H7 (cell line): ENCODE results near the gene PRM3. TPM values are rescaled to one million over a fixed set of nuclear protein-coding genes. Genes with fewer than 3 reads are reported as not detected.
A peak's percentile ranks its signal among the peaks of the same experiment; 100 is the strongest.

Experiments
- DNase-seq: peaks from one replicate; pipeline ENCODE4 v3.0.0; 2012
- H3K27me3 ChIP-seq: 2 replicates; pipeline ENCODE4 v1.6.0; 2011; ENCODE audit warnings: mild to moderate bottlenecking, low read length; ENCODE audit not compliant: control insufficient read depth, insufficient read depth
- H3K36me3 ChIP-seq: replicated peaks from 2 replicates; pipeline ENCODE4 v1.5.1; 2011; ENCODE audit warnings: low read length; ENCODE audit not compliant: control insufficient read depth, insufficient read depth
- H3K4me3 ChIP-seq: 2 replicates; pipeline ENCODE4 v1.5.1; 2011; ENCODE audit warnings: low read depth, mild to moderate bottlenecking, control low read depth, low read length, moderate library complexity; ENCODE audit not compliant: insufficient read depth
- total RNA-seq: library from RNA; depleted of rRNA; stranded (reverse); fragments of >200 nt; shearing (Covaris generic); gene quantifications from 2 replicates; pipeline ENCODE4 v1.2.3, GENCODE V29; 2014

PRM3 gene
- total RNA-seq, 1 experiment from 2014 or later = not detected

DNA sequence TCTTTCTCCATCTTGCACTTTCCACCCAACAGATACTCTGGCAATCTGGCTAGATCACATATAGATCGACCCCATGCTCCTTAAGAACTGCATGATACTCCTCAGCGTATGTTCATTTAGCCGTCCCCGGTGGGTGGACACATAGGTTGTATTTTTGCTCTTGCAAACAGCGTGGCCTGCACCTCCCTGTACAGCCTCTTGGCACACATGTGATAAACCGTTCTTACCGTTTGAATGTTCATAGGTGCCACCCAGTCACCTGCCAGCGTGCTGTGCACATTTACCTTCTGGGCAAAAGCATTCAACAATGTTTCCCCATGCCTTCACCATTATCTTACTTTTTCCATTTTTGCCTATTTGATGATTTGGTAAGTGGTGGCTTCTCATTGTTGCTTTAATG, 10.5 kb downstream of the PRM3 start:
- Histone ChIP-seq H3K27me3 (no peaks in the 10 kb centered on the region), H3K36me3 (no peaks in the 10 kb centered on the region), H3K4me3 (no peak overlapping the region)
- no peak for DNase-seq

DNA sequence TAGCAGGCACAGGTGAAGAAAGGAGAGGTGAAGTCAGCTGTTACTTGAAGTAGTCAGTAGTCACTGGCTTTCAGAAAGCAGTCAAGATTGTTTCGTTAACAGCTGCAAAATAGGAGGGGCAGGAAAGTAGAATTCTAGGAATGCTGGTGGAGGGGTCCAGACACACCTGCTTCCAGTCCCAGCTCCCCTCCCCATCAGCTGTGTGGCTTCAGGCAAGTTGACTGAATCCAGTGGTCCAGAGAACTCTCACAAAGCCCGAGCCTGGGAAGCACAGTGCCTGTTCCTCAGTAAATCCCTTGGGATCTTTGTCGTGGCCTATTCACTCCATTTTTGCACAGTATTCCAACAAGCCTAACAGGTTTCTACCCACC, 12.8 kb downstream of the PRM3 start:
- Histone ChIP-seq H3K36me3 (no peaks in the 10 kb centered on the region), H3K27me3 (no peaks in the 10 kb centered on the region), H3K4me3 (no peak overlapping the region)
- DNase-seq = peak; percentile 56

DNA sequence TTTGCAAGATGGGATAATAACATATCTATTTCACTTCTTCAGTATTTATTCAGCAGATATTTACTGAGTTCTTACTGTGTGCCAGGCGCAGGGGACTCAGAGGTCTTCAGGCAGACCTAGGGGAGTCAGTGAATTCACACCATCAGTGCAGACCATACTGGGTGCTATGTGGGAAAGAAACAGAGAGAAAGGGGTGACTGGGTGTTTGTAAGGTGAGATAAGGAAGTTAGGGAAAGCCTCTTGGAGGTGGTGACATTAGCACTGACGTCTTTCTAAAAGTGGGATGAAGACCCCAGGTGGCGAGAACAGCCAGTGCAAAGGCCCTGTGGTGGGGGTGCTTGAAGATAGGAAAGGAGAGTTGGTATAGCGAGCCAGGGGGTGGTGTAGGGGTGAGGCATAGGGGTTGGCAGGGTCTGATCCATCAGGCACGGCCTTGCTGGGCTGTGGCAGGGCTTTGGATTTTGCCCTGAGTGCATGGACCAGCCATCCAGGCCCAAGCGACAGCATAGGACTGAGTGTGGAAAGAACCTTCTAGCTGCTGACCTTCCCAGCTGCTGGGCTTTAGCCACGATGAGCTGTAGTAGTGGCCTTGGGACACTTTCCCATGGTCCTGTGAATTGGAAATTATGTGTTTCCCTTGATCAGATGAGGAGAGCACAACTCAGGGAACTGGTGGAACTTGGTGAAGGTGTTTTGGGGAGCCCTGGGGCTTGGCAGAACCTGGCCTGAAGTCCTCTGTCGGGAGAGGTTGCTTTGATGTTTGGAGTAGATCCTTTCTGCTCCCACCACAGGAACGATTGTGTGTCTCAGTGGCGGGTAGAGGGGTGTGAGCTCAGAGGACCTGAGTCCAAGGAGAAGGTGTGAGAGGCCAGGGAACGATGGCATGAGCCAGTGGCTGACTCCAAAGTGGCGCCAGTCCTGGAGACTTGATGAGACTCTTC, 13.5 kb downstream of the PRM3 start:
- Histone ChIP-seq H3K36me3 (no peaks in the 10 kb centered on the region), H3K27me3 (no peaks in the 10 kb centered on the region), H3K4me3 (no peak overlapping the region)
- DNase-seq = no peak

DNA sequence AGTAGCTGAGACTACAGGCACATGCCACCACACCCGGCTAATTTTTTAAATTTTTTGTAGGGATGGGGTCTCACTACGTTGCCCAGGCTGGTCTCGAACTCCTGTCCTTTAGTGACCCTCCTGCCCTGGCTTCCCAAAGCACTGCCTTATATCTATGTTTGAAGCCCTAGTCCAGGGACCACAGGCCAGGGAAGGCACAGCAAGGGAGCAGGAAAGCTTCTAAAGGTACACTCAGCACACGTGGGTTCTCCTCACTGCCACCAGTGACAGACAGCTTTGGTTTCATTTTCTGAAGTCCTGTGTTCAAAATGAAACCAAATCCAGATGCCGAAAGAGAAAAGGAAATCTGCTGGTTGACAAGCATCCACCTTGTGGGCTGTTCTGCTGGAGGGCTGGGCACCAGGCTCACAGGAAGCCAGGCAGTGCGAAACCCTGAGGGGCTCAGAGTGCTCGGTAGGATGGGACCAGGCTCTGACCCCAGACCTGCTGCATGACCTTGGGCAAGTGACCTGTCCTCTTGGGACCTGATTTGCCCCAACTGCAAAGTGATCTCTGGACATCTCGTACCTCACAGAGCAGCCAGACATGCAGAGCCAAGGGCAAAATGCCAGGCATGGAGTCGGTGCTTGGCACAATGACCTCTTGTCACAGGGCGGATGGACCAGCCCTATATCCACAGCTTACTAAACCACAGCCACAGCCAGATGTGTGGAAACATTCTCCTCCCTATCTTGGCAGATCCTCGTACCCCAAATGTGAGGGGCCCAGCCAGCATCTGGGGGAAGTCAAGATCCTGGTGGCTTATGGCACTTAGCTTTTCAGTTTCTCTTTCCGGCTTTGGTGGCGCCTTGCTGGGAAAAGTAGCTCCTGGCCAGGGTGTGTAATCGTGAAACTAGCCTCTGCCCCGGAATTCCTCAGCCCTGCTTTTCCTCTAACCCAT, 14.6 kb downstream of the PRM3 start:
- Histone ChIP-seq H3K4me3 (no peak overlapping the region), H3K27me3 (no peaks in the 10 kb centered on the region), H3K36me3 (peaks cover 8% of the 10 kb centered on the region)
- no peak for DNase-seq

DNA sequence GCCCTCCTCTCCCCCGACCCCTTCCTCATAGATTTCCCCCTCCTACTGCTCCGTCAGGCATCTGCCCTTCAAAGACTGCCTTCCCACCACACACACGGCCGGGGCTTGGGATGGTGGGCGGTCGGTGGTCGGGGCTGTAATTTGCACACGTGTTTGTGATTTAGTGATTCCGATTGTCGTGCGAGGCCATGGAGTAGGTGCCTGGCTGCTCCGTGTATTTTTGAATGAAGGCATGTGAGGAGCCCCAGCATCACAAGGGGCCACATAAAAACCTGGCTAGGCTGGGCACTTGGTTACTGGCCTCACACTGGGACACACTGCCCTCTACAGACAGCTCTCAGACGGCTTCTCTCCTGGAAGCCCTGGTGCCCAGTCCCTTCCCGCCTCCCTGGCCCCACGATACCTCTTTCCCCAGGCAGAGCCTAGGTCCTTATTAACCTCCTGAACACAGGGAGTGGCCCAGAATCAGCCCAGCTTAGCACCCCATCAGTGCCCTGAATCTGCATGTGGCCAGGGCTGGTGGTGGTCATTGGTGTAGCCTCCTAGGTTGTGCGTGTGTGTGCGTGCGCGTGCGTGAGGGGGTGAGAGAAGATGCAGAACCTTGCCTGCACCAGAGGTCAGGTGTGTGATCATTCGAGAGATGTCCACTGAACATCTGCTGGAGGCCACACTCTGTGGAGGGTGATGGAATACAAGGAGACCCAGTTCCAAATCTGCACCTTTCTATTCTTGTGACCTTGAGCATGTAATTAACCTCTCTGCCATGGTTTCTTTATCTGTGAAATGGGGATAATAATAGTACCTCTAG, 16.1 kb downstream of the PRM3 start:
- peak; percentile 90 for DNase-seq
- H3K4me3 ChIP-seq = peak overlapping the region; percentile 74

DNA sequence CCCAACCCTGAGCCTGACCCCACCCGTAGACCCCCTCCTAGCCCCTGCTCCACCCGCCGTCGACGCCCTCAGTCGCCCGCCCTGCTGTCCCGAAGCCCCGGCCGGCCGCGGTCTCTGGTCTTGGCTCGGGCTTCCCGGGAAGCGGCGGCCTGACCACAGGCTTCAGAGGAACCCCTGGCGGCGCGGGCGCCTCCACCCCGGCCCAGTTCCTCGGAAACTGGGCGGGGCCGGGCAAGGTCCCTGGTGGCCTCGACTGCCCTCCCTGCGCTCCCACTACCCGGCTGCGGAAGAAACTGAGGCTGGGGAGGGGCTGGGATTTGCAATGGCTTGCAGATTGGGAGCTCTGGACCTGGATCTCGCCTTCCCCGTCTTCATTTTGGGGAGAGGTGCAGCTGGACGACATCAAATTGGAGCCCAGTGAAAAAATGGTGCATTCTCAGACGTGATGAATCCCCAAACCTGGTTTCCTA, 16.7 kb downstream of the PRM3 start:
- peaks cover 15% of the 10 kb centered on the region for H3K36me3 ChIP-seq
- H3K27me3 ChIP-seq = no peaks in the 10 kb centered on the region
- no peak for DNase-seq
- peak overlapping the region; percentile 74 for H3K4me3 ChIP-seq

More for the DNA sequence above, 16.1 kb downstream of the PRM3 start:
- Histone ChIP-seq H3K27me3 (no peaks in the 10 kb centered on the region), H3K36me3 (peaks cover 13% of the 10 kb centered on the region)

DNA sequence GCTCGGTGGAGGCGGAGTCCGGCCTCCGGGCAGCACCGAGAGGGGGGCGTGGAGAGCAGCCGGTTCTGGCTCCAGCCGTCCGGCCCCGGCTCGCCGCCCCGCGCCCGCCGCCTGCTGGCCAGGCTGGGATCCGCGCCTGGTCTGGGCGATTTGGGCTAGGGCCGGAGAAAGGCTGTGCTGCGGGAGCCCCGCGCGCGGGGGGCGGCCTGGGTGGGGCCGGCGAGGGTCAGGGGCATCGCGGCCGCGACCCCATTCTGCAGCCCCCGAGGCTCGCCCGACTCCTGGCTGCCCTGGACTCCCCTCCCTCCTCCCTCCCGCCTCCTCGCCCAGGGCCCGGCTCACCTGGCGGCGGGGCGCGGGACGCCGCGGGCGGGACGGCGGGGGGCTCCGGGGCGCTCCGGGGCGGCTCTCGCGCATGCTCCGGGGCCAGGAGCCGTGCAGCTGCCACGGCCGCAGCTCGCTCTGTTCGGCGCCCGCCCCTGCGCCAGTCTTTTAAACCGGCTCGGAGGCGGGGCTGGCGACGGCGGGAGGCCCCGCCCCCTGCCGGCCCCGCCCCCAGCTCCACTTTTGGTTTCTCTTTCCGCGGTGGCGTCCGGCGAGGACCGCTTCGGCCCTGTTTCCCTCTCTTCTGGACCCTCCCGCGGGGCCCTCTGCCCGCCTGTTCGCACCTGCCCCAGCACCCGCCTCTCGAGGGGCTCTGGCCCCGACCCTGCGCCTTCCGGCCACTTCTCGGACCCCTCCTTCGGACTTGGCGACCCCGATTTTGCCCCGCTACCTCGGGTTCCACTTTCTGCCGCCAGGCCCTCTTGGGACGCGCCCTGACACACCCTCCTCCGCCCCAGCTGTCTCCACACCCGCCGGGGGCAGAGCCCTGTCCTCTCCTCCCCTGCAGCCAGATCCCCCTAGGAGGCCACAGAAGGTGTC, 17.4 kb downstream of the PRM3 start, which contains the start of gene SOCS1:
SOCS1 (minus strand) TSS at position 468 of the 924 bp plus-strand sequence. CDS start 726 bp downstream, outside the sequence.
- DNase-seq = peak; percentile 98
- no peaks in the 10 kb centered on the region for H3K27me3 ChIP-seq

DNA sequence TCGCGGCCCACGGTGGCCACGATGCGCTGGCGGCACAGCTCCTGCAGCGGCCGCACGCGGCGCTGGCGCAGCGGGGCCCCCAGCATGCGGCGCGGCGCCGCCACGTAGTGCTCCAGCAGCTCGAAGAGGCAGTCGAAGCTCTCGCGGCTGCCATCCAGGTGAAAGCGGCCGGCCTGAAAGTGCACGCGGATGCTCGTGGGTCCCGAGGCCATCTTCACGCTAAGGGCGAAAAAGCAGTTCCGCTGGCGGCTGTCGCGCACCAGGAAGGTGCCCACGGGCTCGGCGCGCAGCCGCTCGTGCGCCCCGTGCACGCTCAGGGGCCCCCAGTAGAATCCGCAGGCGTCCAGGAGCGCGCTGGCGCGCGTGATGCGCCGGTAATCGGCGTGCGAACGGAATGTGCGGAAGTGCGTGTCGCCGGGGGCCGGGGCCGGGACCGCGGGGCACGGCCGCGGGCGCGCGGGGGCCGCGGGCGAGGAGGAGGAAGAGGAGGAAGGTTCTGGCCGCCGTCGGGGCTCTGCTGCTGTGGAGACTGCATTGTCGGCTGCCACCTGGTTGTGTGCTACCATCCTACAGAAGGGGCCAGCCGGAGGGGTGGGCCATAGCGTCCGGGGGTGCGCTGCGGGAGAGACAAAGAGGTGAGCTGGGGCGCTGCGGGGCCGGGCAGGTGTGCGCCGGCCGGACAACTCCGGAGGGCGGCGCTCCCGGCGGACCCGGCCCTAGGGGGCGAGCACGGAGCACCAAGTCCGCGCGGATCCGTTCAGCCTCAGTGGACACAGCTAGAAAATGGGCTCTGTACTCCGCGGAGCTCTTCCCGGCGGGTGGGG, 18.3 kb downstream of the PRM3 start:
- Histone ChIP-seq H3K36me3 (peaks cover 15% of the 10 kb centered on the region), H3K27me3 (no peaks in the 10 kb centered on the region), H3K4me3 (peak overlapping the region; percentile 87)
- peak; percentile 73 for DNase-seq

More for the DNA sequence above, 17.4 kb downstream of the PRM3 start, which contains the start of gene SOCS1:
- H3K36me3 ChIP-seq = peaks cover 15% of the 10 kb centered on the region
- H3K4me3 ChIP-seq = peak within 1 kb of the TSS; percentile 87

DNA sequence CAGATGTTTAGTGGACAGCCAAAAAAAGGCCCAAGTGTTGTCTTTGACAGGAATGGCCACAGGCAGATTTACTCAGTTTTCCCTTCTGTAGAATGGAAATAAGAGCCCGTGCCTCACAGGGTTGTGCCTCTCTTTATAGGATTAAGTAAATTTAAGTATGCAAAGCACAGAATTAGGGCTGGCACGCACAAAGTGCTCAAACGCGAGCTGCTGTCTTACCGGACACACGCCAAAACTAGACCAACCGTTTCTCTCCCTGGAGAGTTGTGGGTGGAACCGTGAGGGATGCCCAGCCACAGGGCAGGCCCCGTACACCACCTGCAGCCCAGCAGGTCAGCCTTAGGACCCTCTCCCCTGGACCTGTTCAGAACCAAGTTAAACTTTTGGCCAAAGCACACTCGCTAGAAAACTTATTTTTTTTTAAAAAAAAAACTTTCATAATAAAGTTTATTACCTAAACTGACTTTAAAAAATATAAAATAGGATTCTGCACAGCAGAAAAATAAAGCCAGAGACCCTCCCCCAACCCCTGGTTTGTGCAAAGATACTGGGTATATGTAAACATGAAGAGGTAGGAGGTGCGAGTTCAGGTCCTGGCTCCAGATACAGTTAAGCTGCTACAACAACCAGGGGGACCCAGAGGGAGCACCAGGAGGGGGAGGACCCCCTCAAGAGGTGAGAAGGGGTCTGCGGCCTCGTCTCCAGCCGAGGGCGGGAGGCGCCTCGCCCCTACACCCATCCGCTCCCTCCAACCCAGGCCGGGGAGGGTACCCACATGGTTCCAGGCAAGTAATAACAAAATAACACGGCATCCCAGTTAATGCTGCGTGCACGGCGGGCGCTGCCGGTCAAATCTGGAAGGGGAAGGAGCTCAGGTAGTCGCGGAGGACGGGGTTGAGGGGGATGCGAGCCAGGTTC, 19.2 kb downstream of the PRM3 start:
- Histone ChIP-seq H3K4me3 (peak overlapping the region; percentile 87), H3K27me3 (no peaks in the 10 kb centered on the region), H3K36me3 (peaks cover 15% of the 10 kb centered on the region)
- DNase-seq = peak; percentile 72

DNA sequence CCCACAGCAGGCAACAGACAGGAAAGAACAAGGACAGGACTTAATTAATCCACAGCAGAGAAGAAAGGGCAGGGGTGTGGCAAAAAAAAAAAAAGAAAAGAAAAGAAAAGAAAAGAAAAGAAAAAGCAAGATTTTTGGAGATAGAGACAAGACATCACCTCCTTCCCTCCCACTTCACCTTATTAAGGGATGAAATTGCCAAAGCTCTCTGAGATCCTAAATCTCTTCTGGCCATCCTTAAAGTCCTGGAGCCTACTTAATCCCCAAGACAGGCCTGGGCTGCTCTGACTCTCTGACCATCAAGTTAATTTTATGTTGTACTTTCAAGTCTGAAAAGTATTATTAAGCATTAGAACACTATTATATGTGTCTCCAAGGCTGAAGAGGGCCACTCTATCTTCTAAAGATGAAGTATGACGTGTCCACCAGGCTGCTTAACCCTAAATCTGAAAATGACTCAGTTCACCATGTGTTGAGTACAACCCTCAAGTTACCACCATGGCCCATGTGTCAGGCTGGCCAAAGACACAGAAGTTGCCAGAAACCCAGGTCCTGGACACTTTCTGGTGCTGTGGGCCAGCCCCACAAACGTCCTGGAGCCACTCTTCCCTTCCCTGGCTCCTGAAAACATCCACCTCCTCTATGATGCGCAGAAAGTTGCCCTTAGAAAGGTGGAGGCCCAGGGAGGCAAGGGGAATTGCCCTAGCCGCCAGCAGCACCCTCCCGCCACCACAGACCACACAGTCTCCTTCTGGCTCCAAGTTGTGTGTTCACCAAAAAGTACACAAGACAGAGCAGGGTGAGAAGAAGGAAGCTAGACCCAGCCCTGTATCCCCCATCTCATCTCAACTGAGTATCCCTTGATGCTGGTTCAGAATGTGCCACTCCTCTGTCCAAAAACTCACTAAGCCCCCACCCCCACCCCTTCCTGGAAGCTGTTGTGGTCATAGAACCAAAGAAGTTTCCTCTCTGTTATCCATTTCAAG, 20.1 kb downstream of the PRM3 start:
- Histone ChIP-seq H3K4me3 (peak overlapping the region; percentile 87), H3K36me3 (peaks cover 15% of the 10 kb centered on the region)

DNA sequence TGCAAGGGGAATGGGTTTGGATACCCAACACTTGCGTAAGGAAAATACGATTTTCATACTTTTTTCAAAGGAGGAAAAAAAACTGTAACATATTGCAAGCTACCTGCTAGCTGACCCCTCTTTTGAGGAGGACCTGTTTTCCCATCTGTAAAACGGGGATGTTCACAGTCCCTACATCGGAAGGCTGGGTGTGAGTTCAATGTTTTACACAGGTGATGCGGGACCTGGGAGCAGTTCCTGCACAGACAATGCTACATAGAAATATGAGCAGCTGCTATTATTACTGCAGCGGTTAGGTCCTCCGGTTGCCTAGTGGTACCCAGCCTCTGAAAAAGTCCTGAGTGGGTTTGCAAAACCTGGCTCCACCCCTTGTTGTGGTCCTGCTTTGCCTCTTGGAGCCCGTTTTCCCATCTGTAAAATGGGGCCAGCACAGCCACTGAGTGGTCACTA, 20.9 kb downstream of the PRM3 start:
- Histone ChIP-seq H3K27me3 (no peaks in the 10 kb centered on the region), H3K36me3 (peaks cover 15% of the 10 kb centered on the region), H3K4me3 (no peak overlapping the region)
- DNase-seq = no peak

More for the DNA sequence above, 20.1 kb downstream of the PRM3 start:
- DNase-seq = no peak
- no peaks in the 10 kb centered on the region for H3K27me3 ChIP-seq
